Vagina (tissue), 2 donors: ENCODE measurements around the gene JCAD. TPM values are rescaled to one million over a fixed set of nuclear protein-coding genes. Genes with fewer than 3 reads are reported as not detected.

Experiments used
- DNase-seq, 2 donors: peaks; one replicate each; pipeline ENCODE4 v3.0.0-alpha.2; 2017; ENCODE audit errors: extremely low spot score in 2 of 2
- H3K27ac ChIP-seq: fragments of 200-600 bp; sonication (generic); one replicate; pipeline ENCODE4 v1.5.1; 2019
- H3K27me3 ChIP-seq: fragments of 200-600 bp; sonication (generic); one replicate; pipeline ENCODE4 v1.5.1; 2019
- H3K36me3 ChIP-seq, 2 donors: fragments of 200-600 bp; sonication (generic); one replicate each; pipeline ENCODE4 v1.5.1; 2017 to 2019
- H3K4me1 ChIP-seq: fragments of 200-600 bp; sonication (generic); one replicate; pipeline ENCODE4 v1.5.1; 2019
- H3K4me3 ChIP-seq, 2 donors: fragments of 200-600 bp; sonication (generic); 1 replicate in 1 of 2; 2 replicates in 1 of 2; pipeline ENCODE4 v1.5.1; 2016 to 2019
- H3K9me3 ChIP-seq: fragments of 200-600 bp; sonication (generic); one replicate; pipeline ENCODE4 v1.5.1; 2019
- POLR2A ChIP-seq, 2 donors: fragments of 450-650 bp; IDR thresholded peaks; one replicate each; pipeline ENCODE4 v1.6.1; 2017; ENCODE audit warnings: antibody characterized with exemption in 2 of 2, mild to moderate bottlenecking in 2 of 2, moderate library complexity in 2 of 2
- POLR2AphosphoS5 ChIP-seq, 2 donors: sonication (generic); formaldehyde crosslinking; IDR thresholded peaks; one replicate each; pipeline ENCODE4 v1.9.0; 2017; ENCODE audit warnings: antibody characterized with exemption in 2 of 2, mild to moderate bottlenecking in 2 of 2, low read depth in 1 of 2; ENCODE audit not compliant: insufficient read depth in 1 of 2
- intact Hi-C: fragments of 100-400 bp; cut with DNase I; formaldehyde crosslinking; loops from one replicate; pipeline ENCODE4 v1.15.1; 2023
- total RNA-seq: library from RNA; depleted of rRNA; stranded (reverse); fragments of >200 nt; gene quantifications from one replicate; pipeline ENCODE4 v1.2.3, GENCODE V29; 2016
- TF ChIP-seq, protein P1 (sequence below), 3 experiments: fragments of 450-650 bp in 2 of 3; fragments of 200-600 bp in 1 of 3; sonication (generic) in 1 of 3; IDR thresholded peaks; one replicate each; pipeline ENCODE4 v1.5.1; 2017 to 2019; ENCODE audit warnings: antibody characterized with exemption in 3 of 3, mild to moderate bottlenecking in 2 of 3, moderate library complexity in 2 of 3

JCAD gene
- total RNA-seq, 1 donor from 2014 or later = 40.3 TPM

DNA sequence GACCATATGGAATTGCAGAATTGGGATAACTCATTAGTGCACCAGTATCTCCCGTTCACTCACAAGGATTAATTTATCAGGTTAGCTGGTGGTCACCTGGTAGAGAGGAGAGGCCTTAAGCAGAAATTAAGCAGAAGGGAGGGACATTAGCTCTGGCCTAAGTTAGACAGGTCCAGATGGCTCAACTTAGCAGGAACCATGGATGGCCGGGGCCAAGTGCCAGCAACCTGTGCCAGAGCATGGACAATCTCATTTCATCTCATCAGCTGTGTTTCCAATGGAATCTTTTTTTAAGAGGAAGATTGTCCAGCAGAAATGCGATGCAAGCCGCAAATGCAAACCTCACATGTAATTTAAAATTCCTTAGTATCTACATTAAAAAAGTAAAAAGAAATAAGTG lies 82.2 kb downstream of the JCAD start:
- intact Hi-C loops = no loop called here
- Histone ChIP-seq H3K4me1 (no peaks in the 10 kb centered on the region), H3K9me3 (no peaks in the 10 kb centered on the region), H3K27ac (no peak overlapping the region), H3K36me3 (no peaks in the 10 kb centered on the region), H3K4me3 (no peak overlapping the region), H3K27me3 (no peaks in the 10 kb centered on the region)
- no peak for DNase-seq
- TF ChIP-seq, protein P1, sequence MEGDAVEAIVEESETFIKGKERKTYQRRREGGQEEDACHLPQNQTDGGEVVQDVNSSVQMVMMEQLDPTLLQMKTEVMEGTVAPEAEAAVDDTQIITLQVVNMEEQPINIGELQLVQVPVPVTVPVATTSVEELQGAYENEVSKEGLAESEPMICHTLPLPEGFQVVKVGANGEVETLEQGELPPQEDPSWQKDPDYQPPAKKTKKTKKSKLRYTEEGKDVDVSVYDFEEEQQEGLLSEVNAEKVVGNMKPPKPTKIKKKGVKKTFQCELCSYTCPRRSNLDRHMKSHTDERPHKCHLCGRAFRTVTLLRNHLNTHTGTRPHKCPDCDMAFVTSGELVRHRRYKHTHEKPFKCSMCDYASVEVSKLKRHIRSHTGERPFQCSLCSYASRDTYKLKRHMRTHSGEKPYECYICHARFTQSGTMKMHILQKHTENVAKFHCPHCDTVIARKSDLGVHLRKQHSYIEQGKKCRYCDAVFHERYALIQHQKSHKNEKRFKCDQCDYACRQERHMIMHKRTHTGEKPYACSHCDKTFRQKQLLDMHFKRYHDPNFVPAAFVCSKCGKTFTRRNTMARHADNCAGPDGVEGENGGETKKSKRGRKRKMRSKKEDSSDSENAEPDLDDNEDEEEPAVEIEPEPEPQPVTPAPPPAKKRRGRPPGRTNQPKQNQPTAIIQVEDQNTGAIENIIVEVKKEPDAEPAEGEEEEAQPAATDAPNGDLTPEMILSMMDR (IDR thresholded peaks at IDR 0.05) = no peak
- TF ChIP-seq POLR2AphosphoS5 (IDR thresholded peaks at IDR 0.05; ENCODE audit: insufficient read depth in 1 of 2, low read depth in 1 of 2) (no peak), POLR2A (IDR thresholded peaks at IDR 0.05) (no peak)

DNA sequence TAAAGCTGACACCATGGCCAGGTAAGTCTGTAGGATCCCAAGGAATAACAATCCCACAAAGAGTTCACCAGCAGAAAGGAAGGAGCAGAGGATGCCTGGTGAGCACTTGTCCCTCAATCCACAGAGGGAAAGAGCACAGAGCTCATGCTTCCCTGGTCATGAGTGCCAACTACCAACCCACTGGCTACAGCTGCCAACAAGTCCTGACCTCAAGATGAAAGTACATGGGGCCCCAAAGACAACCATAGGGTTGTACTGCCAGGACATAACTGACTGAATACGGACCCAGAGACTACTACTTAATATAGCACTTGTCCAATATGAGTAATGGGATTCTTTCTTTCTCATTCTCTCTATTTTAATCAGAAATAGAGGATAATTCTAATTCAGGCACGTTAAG lies 83.3 kb downstream of the JCAD start:
- Histone ChIP-seq H3K9me3 (no peaks in the 10 kb centered on the region), H3K4me3 (no peak overlapping the region), H3K36me3 (no peaks in the 10 kb centered on the region), H3K4me1 (no peaks in the 10 kb centered on the region), H3K27me3 (no peaks in the 10 kb centered on the region), H3K27ac (no peak overlapping the region)
- intact Hi-C loops = no loop called here
- DNase-seq = no peak
- TF ChIP-seq POLR2A (IDR thresholded peaks at IDR 0.05) (no peak), POLR2AphosphoS5 (IDR thresholded peaks at IDR 0.05; ENCODE audit: insufficient read depth in 1 of 2, low read depth in 1 of 2) (no peak)
- TF ChIP-seq, protein P1 (IDR thresholded peaks at IDR 0.05) = no peak

DNA sequence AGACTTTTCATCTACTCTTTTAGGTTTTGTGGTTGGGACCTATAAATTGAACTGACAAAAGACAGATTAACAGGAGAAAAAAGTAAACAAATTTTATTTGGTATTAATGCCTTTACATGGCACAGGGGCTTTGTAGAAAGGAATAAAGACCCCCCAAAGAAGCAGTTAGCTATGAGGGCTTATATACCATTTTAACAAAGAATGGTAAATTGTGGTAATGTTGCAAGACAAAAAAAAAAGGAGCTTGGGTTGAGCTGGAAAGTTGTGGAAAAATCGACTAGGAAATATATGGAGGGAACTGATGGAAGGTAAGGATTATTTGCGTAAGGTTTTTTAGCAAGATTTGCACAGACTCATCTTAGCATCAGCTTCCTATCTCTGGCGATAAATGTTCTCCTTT lies 84.6 kb downstream of the JCAD start:
- Histone ChIP-seq H3K9me3 (no peaks in the 10 kb centered on the region), H3K27me3 (no peaks in the 10 kb centered on the region), H3K36me3 (no peaks in the 10 kb centered on the region), H3K4me3 (no peak overlapping the region), H3K4me1 (no peaks in the 10 kb centered on the region), H3K27ac (no peak overlapping the region)
- TF ChIP-seq, protein P1 (IDR thresholded peaks at IDR 0.05) = no peak
- no peak for TF ChIP-seq POLR2AphosphoS5 (IDR thresholded peaks at IDR 0.05; ENCODE audit: insufficient read depth in 1 of 2, low read depth in 1 of 2)
- TF ChIP-seq POLR2A (IDR thresholded peaks at IDR 0.05) = no peak
- no peak for DNase-seq
- intact Hi-C loops = no loop called here

DNA sequence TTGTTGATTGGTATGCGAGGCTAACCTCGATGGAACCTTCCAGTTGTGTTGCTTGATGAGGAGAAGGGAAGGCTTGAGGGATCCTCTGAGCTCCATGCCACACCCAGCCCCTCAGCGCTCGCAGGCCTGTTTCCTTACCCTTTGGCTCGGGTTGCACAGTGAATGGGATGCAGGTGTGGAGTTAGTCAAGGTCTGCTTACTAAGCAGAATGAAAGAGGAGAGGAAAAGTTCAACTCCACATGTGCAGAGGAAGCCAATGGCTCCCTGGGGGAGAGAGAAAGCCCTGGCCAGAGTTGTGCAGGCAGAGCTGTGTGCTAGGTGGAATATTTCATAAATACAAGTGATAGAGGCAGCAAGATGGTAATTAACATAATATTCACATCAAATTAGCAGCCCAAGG lies 85.5 kb downstream of the JCAD start:
- no peak overlapping the region for H3K4me3 ChIP-seq
- intact Hi-C loops = no loop called here

GRCh38 chr10:29970576-29970975 lies 88.8 kb downstream of the JCAD start:
- intact Hi-C loops = no loop called here
- H3K4me3 ChIP-seq = no peak overlapping the region
- H3K36me3 ChIP-seq = no peaks in the 10 kb centered on the region
- H3K27me3 ChIP-seq = no peaks in the 10 kb centered on the region
- no peak for DNase-seq
- no peak overlapping the region for H3K27ac ChIP-seq
- H3K9me3 ChIP-seq = no peaks in the 10 kb centered on the region
- H3K4me1 ChIP-seq = no peaks in the 10 kb centered on the region
- TF ChIP-seq POLR2A (IDR thresholded peaks at IDR 0.05) = no peak
- no peak for TF ChIP-seq POLR2AphosphoS5 (IDR thresholded peaks at IDR 0.05; ENCODE audit: insufficient read depth in 1 of 2, low read depth in 1 of 2)
- TF ChIP-seq, protein P1 (IDR thresholded peaks at IDR 0.05) = no peak

More for the DNA sequence above, 85.5 kb downstream of the JCAD start:
- H3K27me3 ChIP-seq = no peaks in the 10 kb centered on the region
- no peak for TF ChIP-seq POLR2A (IDR thresholded peaks at IDR 0.05)
- TF ChIP-seq, protein P1 (IDR thresholded peaks at IDR 0.05) = no peak
- no peak for TF ChIP-seq POLR2AphosphoS5 (IDR thresholded peaks at IDR 0.05; ENCODE audit: insufficient read depth in 1 of 2, low read depth in 1 of 2)
- no peaks in the 10 kb centered on the region for H3K4me1 ChIP-seq
- no peak overlapping the region for H3K27ac ChIP-seq
- H3K9me3 ChIP-seq = no peaks in the 10 kb centered on the region
- no peaks in the 10 kb centered on the region for H3K36me3 ChIP-seq
- DNase-seq = no peak
